OCI-LY3 (cell line): ENCODE measurements around the gene RNF166.

Experiments
- H2AFZ ChIP-seq: fragments of 200-600, 300-600 bp; shearing (Covaris generic); 2 replicates; pipeline ENCODE4 v1.6.0; 2014; ENCODE audit warnings: antibody characterized with exemption, low read depth, low read length
- H3K27ac ChIP-seq: fragments of 200-600, 300-600 bp; sonication (generic); 2 replicates; pipeline ENCODE4 v1.5.1; 2014; ENCODE audit warnings: mild to moderate bottlenecking, low read length, moderate library complexity, mixed read lengths
- H3K27me3 ChIP-seq: fragments of 200-600, 300-600 bp; sonication (generic); 2 replicates; pipeline ENCODE4 v1.6.1; 2014; ENCODE audit warnings: low read depth, low read length, mixed read lengths
- H3K36me3 ChIP-seq: fragments of 200-600, 300-600 bp; sonication (generic); replicated peaks from 2 replicates; pipeline ENCODE3; 2014; ENCODE audit warnings: low read depth, low read length, mixed read lengths
- H3K4me1 ChIP-seq: fragments of 300-600, 200-600 bp; sonication (generic); 2 replicates; pipeline ENCODE4 v1.6.1; 2014; ENCODE audit warnings: low read length, mixed read lengths
- H3K4me2 ChIP-seq: fragments of 200-600, 300-600 bp; sonication (generic); 2 replicates; pipeline ENCODE4 v1.6.1; 2014; ENCODE audit warnings: low read length, mixed read lengths
- H3K4me3 ChIP-seq: fragments of 300-600, 200-600 bp; sonication (generic); 2 replicates; pipeline ENCODE4 v1.5.1; 2014; ENCODE audit warnings: antibody characterized with exemption, mild to moderate bottlenecking, low read length, moderate library complexity
- H3K79me2 ChIP-seq: fragments of 300-600, 200-600 bp; shearing (Covaris generic); 2 replicates; pipeline ENCODE4 v1.6.1; 2014; ENCODE audit warnings: mild to moderate bottlenecking, low read length, mixed read lengths
- H3K9ac ChIP-seq: fragments of 300-600, 200-600 bp; shearing (Covaris generic); 2 replicates; pipeline ENCODE4 v1.6.0; 2014; ENCODE audit warnings: mild to moderate bottlenecking, low read length, moderate library complexity
- H3K9me3 ChIP-seq: fragments of 200-600, 300-600 bp; shearing (Covaris generic); 2 replicates; pipeline ENCODE4 v1.6.1; 2014; ENCODE audit warnings: low read length, mixed read lengths; ENCODE audit not compliant: insufficient read depth
- H4K20me1 ChIP-seq: fragments of 200-600, 300-600 bp; sonication (generic); 2 replicates; pipeline ENCODE4 v1.6.1; 2016; ENCODE audit warnings: low read length, mixed read lengths; ENCODE audit not compliant: insufficient read depth
- EZH2phosphoT487 ChIP-seq: fragments of 200-600 bp; shearing (Covaris generic); IDR thresholded peaks from 2 replicates; pipeline ENCODE4 v1.6.1; 2018; ENCODE audit warnings: antibody characterized with exemption, mixed run types, low read depth
- TF ChIP-seq, protein P1 (sequence below): fragments of 200-600, 300-600 bp; sonication (generic); IDR thresholded peaks from 2 replicates; pipeline ENCODE4 v1.5.1; 2014; ENCODE audit warnings: antibody characterized with exemption, low read length, low read depth

RNF166 gene

DNA sequence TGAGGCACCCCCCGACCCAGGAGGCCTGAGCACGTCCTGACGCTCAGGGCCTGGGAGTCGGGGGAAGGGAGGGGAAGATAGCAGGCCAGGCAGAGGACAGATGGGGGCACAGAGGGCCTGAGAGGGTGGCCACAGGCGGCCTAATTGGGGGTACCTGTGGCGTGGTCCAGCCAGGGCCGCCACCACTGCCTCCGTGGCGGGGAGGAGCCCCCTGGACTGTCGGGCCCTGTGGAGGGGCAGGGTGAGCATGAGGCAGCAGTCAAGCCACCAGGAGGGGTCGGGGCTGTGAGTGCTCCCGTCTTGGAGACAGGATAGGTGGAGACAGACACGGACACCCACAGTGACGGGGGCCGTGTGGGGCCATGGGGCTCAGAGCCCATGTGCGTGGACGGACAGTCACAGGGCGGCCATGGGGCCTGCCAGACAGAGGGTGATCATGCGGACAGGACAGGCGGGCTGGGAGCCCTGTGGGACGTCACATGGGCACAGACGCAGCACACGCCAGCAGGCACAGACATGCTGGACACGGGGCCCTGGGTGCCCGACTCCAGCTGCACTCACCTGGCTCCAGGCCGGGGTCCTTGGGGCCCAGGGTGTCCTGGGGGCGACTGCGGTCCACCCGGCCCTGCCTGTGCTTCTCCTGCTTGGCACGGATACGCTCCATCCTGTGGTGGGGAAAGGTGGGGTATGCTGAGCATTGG, 18.8 kb upstream of the RNF166 start:
- TF ChIP-seq, protein P1, sequence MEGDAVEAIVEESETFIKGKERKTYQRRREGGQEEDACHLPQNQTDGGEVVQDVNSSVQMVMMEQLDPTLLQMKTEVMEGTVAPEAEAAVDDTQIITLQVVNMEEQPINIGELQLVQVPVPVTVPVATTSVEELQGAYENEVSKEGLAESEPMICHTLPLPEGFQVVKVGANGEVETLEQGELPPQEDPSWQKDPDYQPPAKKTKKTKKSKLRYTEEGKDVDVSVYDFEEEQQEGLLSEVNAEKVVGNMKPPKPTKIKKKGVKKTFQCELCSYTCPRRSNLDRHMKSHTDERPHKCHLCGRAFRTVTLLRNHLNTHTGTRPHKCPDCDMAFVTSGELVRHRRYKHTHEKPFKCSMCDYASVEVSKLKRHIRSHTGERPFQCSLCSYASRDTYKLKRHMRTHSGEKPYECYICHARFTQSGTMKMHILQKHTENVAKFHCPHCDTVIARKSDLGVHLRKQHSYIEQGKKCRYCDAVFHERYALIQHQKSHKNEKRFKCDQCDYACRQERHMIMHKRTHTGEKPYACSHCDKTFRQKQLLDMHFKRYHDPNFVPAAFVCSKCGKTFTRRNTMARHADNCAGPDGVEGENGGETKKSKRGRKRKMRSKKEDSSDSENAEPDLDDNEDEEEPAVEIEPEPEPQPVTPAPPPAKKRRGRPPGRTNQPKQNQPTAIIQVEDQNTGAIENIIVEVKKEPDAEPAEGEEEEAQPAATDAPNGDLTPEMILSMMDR = no peak
- no peak for TF ChIP-seq EZH2phosphoT487
- no peaks in the 10 kb centered on the region for H4K20me1 ChIP-seq
- no peak overlapping the region for H3K4me3 ChIP-seq
- no peak overlapping the region for H3K4me2 ChIP-seq
- peaks cover 8% of the 10 kb centered on the region for H3K36me3 ChIP-seq
- H3K27ac ChIP-seq = no peak overlapping the region
- no peaks in the 10 kb centered on the region for H3K9me3 ChIP-seq
- no peak overlapping the region for H2AFZ ChIP-seq
- no peaks in the 10 kb centered on the region for H3K27me3 ChIP-seq
- no peaks in the 10 kb centered on the region for H3K79me2 ChIP-seq
- H3K9ac ChIP-seq = no peak overlapping the region
- no peaks in the 10 kb centered on the region for H3K4me1 ChIP-seq

DNA sequence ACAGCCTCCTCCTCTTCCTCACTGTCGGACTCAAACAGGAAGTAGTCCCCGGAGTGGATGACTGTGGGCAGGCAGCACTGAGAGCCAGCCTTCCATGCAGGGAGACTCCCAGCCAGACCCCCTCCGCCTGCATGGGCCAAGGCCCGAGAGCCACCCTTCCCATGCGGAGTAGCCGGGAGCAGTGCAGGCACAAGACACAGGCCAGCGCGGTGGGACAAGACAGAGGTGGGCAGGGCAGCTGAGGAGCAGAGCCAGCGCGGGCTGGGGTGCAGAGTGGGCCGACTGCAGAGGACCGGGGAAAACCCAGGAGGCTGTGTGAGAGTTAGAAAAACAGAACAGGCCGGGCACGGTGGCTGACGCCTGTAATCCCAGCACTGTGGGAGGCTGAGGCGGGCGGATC, 17.7 kb upstream of the RNF166 start:
- no peak for TF ChIP-seq EZH2phosphoT487
- TF ChIP-seq, protein P1 = no peak
- H3K4me1 ChIP-seq = no peaks in the 10 kb centered on the region
- H3K9me3 ChIP-seq = no peaks in the 10 kb centered on the region
- H3K27me3 ChIP-seq = no peaks in the 10 kb centered on the region
- no peak overlapping the region for H3K9ac ChIP-seq
- H3K79me2 ChIP-seq = no peaks in the 10 kb centered on the region
- H4K20me1 ChIP-seq = no peaks in the 10 kb centered on the region
- H3K4me2 ChIP-seq = no peak overlapping the region
- no peak overlapping the region for H3K4me3 ChIP-seq
- H2AFZ ChIP-seq = no peak overlapping the region
- peaks cover 10% of the 10 kb centered on the region for H3K36me3 ChIP-seq
- no peak overlapping the region for H3K27ac ChIP-seq

DNA sequence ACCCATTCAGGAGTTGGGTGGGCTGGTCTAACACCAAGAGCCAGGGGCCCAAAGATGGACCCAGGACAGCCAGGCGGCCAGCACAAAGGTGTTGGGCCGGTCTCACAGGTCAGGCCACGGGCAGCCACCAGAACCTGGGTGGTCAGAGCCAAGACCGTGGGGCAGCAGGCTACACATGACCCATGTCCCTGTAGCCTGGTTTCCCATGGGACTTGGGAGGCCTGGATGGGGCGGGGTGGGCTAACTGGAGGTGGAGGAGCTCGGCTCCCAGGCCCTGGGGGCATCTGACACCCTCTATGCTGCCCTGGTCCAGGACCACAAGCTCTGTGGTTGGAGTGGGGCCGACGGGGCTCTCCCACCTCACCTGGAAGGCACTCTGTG, 17.3 kb upstream of the RNF166 start:
- H4K20me1 ChIP-seq = no peaks in the 10 kb centered on the region
- H3K27ac ChIP-seq = no peak overlapping the region
- no peak overlapping the region for H3K9ac ChIP-seq
- H3K4me3 ChIP-seq = no peak overlapping the region
- H3K27me3 ChIP-seq = no peaks in the 10 kb centered on the region
- no peaks in the 10 kb centered on the region for H3K79me2 ChIP-seq
- peaks cover 10% of the 10 kb centered on the region for H3K36me3 ChIP-seq
- TF ChIP-seq, protein P1 = no peak
- TF ChIP-seq EZH2phosphoT487 = no peak
- no peak overlapping the region for H2AFZ ChIP-seq
- H3K4me1 ChIP-seq = no peaks in the 10 kb centered on the region
- no peaks in the 10 kb centered on the region for H3K9me3 ChIP-seq
- H3K4me2 ChIP-seq = no peak overlapping the region

DNA sequence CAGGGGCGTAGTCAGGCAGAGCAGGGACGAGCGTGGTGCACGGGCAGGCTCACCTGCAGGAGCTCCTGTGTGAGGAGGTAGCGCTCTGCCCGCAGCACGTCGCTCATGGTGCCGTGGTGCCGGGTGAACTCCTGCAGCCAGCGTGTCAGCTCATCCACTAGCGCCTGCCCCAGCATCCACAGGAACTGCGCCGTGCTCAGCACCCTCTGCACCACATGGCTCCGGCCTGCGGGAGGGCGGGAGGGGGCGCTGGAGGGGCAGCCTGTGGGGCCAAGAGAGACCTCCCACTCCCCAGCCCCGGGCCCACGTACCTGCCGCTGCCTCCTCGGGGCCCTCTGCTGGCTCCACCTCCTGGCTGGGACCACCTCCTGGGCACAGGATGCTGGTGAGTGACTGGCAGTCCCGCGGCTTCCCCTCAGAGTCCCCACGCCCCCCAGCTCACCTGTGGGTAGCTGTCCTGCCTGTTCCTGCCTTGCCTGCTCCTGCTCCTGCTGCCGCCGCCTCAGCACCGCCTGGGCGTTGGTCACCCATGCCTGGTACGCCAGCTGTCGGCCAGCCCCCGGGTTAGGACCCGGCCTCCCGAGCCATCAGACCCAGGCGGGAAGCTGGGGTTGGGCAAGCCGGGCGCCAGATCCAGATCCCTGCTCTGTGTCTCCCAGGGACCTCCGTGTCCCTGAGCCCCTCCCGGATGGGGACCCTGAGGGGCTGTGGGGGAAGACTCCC, 16.7 kb upstream of the RNF166 start:
- Histone ChIP-seq H2AFZ (no peak overlapping the region), H3K4me3 (no peak overlapping the region), H3K36me3 (peaks cover 13% of the 10 kb centered on the region), H3K4me2 (no peak overlapping the region), H3K27ac (no peak overlapping the region), H3K9ac (no peak overlapping the region), H4K20me1 (no peaks in the 10 kb centered on the region), H3K79me2 (no peaks in the 10 kb centered on the region), H3K9me3 (no peaks in the 10 kb centered on the region), H3K4me1 (no peaks in the 10 kb centered on the region), H3K27me3 (no peaks in the 10 kb centered on the region)
- no peak for TF ChIP-seq EZH2phosphoT487
- TF ChIP-seq, protein P1 = no peak
